ENCODE data around the gene TIE1.

DNA sequence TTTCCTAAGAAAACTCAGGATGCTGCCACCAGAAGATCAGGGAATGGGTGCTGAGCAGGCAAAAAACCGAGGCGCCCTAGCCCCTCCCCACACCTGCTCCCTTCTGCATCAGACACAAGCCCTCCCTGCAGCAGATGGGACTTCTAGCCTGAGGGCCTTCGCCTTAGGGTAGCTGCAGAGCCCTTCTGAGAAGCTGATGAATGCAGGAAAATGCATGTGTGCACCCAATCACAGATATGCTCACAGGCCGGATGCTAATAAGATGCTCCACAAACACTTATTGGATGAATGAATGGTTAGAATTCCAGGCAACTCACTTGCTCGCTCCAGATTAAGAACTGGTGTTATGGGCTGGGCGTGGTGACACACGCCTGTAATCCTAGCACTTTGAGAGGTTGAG lies 8.6 kb upstream of the TIE1 start:
- TF ChIP-seq POLR2A (IDR thresholded peaks at IDR 0.05), result no peak
- TF ChIP-seq, protein P1, sequence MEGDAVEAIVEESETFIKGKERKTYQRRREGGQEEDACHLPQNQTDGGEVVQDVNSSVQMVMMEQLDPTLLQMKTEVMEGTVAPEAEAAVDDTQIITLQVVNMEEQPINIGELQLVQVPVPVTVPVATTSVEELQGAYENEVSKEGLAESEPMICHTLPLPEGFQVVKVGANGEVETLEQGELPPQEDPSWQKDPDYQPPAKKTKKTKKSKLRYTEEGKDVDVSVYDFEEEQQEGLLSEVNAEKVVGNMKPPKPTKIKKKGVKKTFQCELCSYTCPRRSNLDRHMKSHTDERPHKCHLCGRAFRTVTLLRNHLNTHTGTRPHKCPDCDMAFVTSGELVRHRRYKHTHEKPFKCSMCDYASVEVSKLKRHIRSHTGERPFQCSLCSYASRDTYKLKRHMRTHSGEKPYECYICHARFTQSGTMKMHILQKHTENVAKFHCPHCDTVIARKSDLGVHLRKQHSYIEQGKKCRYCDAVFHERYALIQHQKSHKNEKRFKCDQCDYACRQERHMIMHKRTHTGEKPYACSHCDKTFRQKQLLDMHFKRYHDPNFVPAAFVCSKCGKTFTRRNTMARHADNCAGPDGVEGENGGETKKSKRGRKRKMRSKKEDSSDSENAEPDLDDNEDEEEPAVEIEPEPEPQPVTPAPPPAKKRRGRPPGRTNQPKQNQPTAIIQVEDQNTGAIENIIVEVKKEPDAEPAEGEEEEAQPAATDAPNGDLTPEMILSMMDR (IDR thresholded peaks at IDR 0.05), result no peak
